GM23338 (cell line): Measurements from ENCODE around the gene TEX51.

Experiments used
- CTCF ChIP-seq, 2 experiments: fragments of 200-600 bp in 1 of 2; sonication (generic) in 1 of 2; conservative IDR thresholded peaks; 2 replicates each; pipeline versions ENCODE4 v1.5.1 to v1.6.1; 2016 to 2017; ENCODE audit warnings: antibody characterized with exemption in 2 of 2, low read depth in 2 of 2, mild to moderate bottlenecking in 2 of 2, moderate library complexity in 1 of 2
- ETS1 ChIP-seq: IDR thresholded peaks from 2 replicates; pipeline ENCODE4 v1.6.1; 2016; ENCODE audit warnings: antibody characterized with exemption
- JUNB ChIP-seq: IDR thresholded peaks from one replicate; pipeline ENCODE4 v1.6.1; 2016; ENCODE audit warnings: antibody characterized with exemption; ENCODE audit not compliant: unreplicated experiment
- POLR2AphosphoS5 ChIP-seq: IDR thresholded peaks from 2 replicates; pipeline ENCODE4 v1.6.1; 2016; ENCODE audit warnings: antibody characterized with exemption, low read depth
- REST ChIP-seq: IDR thresholded peaks from one replicate; pipeline ENCODE4 v1.6.1; 2018; ENCODE audit warnings: antibody characterized with exemption; ENCODE audit not compliant: unreplicated experiment
- ZNF462 ChIP-seq: fragments of 250-450 bp; sonication (Bioruptor Pico); IDR thresholded peaks from 2 replicates; pipeline ENCODE4 v1.5.0; 2020; ENCODE audit warnings: mild to moderate bottlenecking, moderate library complexity

GRCh38 chr2:126905991-126906390 is 7.3 kb downstream of the TEX51 start:
- TF ChIP-seq CTCF (conservative IDR thresholded peaks at IDR 0.05; ENCODE audit: low read depth in 2 of 2), result no peak
- no peak for TF ChIP-seq JUNB
- no peak for TF ChIP-seq REST
- TF ChIP-seq POLR2AphosphoS5, result no peak
- no peak for TF ChIP-seq ZNF462 (CRISPR knock-in tag)
- TF ChIP-seq ETS1, result no peak
